HFFc6 (cell line): ENCODE measurements around the gene FUT4. TPM values are rescaled to one million over a fixed set of nuclear protein-coding genes. Genes with fewer than 3 reads are reported as not detected.
"Not testable (repeated sequence)": the region's sequence is repeated elsewhere in the genome, so short reads cannot be mapped to it uniquely, and the experiment has no call there.

Experiments
- DNase-seq: peaks from one replicate; pipeline ENCODE4 v3.0.0-alpha.2; 2018
- H3K27ac Mint-ChIP-seq: 2 replicates; pipeline ENCODE4 v1.8.0; 2020; ENCODE audit warnings: mild to moderate bottlenecking, mixed read lengths
- H3K27me3 Mint-ChIP-seq: 2 replicates; pipeline ENCODE4 v1.8.0; 2021; ENCODE audit warnings: mild to moderate bottlenecking, moderate library complexity, mixed read lengths; ENCODE audit not compliant: insufficient read depth
- H3K36me3 Mint-ChIP-seq: 2 replicates; pipeline ENCODE4 v1.8.0; 2021; ENCODE audit warnings: low read depth, mixed read lengths
- H3K4me1 Mint-ChIP-seq: 2 replicates; pipeline ENCODE4 v1.8.0; 2020; ENCODE audit warnings: low read depth, mixed read lengths
- H3K4me3 Mint-ChIP-seq: 2 replicates; pipeline ENCODE4 v1.8.0; 2020; ENCODE audit warnings: mild to moderate bottlenecking, moderate library complexity, mixed read lengths
- H3K9me3 Mint-ChIP-seq: 2 replicates; pipeline ENCODE4 v1.8.0; 2020; ENCODE audit warnings: mild to moderate bottlenecking, mixed read lengths
- CTCF ChIP-seq: fragments of 200-600 bp; sonication (generic); IDR thresholded peaks from 2 replicates; pipeline ENCODE4 v1.5.0; 2021; ENCODE audit warnings: antibody characterized with exemption, mild to moderate bottlenecking
- total RNA-seq, 6 experiments: library from RNA; stranded (reverse); fragmentation: NEBNext Ultra II Directional; extraction: Animal tissue kit (Norgen Biotek cat#: 25700); gene quantifications; 2 replicates in 1 of 6; 3 replicates in 5 of 6; pipeline ENCODE4 v1.2.3, GENCODE V29; 2021

Gene FUT4
- total RNA-seq, 6 experiments from 2014 or later = 0.85 to 3.3 (median 3.0) TPM

- Mint-ChIP-seq H3K4me1 (peaks cover 6% of the 10 kb centered on the region; the same call in 1 of the 2 replicates), H3K4me3 (no peak overlapping the region), H3K36me3 (no peaks in the 10 kb centered on the region), H3K9me3 (no peaks in the 10 kb centered on the region), H3K27me3 (peaks cover 4% of the 10 kb centered on the region), H3K27ac (no peak overlapping the region)
- TF ChIP-seq CTCF = peak; percentile 93
- peak; percentile 58 for DNase-seq
These were observed 38.9 kb upstream of the FUT4 start for GRCh38 chr11:94504689-94505293.

- H3K27ac Mint-ChIP-seq, H3K36me3 Mint-ChIP-seq, H3K4me3 Mint-ChIP-seq, H3K4me1 Mint-ChIP-seq, H3K9me3 Mint-ChIP-seq, H3K27me3 Mint-ChIP-seq, DNase-seq: not testable (repeated sequence)
These were observed 37.2 kb upstream of the FUT4 start for GRCh38 chr11:94506513-94506912.

- Mint-ChIP-seq H3K4me3 (no peak overlapping the region), H3K27me3 (peaks cover 12% of the 10 kb centered on the region), H3K36me3 (no peaks in the 10 kb centered on the region), H3K4me1 (peaks cover 14% of the 10 kb centered on the region), H3K9me3 (no peaks in the 10 kb centered on the region), H3K27ac (no peak overlapping the region)
- no peak for TF ChIP-seq CTCF
- peak; percentile 10 for DNase-seq
These were observed 36.2 kb upstream of the FUT4 start for GRCh38 chr11:94507485-94507884.

GRCh38 chr11:94511932-94512781 is 31.6 kb upstream of the FUT4 start, which contains the start of gene C11orf97:
C11orf97 (plus strand) TSS chr11:94512461; CDS start chr11:94512529, 68 bp downstream.
- peaks cover 28% of the 10 kb centered on the region for H3K27me3 Mint-ChIP-seq
- peak within 1 kb of the TSS; percentile 83 for H3K4me3 Mint-ChIP-seq
- peaks cover 23% of the 10 kb centered on the region for H3K4me1 Mint-ChIP-seq
- DNase-seq = peak; percentile 8
- no peaks in the 10 kb centered on the region for H3K36me3 Mint-ChIP-seq
- no peak within 1 kb of the TSS for H3K27ac Mint-ChIP-seq
- H3K9me3 Mint-ChIP-seq = no peaks in the 10 kb centered on the region
- no peak for TF ChIP-seq CTCF

- Mint-ChIP-seq H3K27me3 (peaks cover 28% of the 10 kb centered on the region), H3K27ac (no peak overlapping the region), H3K4me3 (no peak overlapping the region; the same call in 1 of the 2 replicates), H3K9me3 (no peaks in the 10 kb centered on the region), H3K4me1 (peaks cover 17% of the 10 kb centered on the region), H3K36me3 (no peaks in the 10 kb centered on the region)
- no peak for TF ChIP-seq CTCF
- no peak for DNase-seq
These were observed 30.6 kb upstream of the FUT4 start for GRCh38 chr11:94513091-94513490.

GRCh38 chr11:94515398-94515797 is 28.3 kb upstream of the FUT4 start:
- Mint-ChIP-seq H3K9me3 (no peaks in the 10 kb centered on the region), H3K4me3 (no peak overlapping the region), H3K27ac (no peak overlapping the region), H3K4me1 (peaks cover 17% of the 10 kb centered on the region), H3K36me3 (no peaks in the 10 kb centered on the region), H3K27me3 (peaks cover 25% of the 10 kb centered on the region)
- DNase-seq = no peak
- TF ChIP-seq CTCF = no peak
